Smooth muscle cell of the coronary artery (primary cell): ENCODE measurements around the gene CCL11. TPM values are rescaled to one million over a fixed set of nuclear protein-coding genes. Genes with fewer than 3 reads are reported as not detected.

Source experiments
- total RNA-seq: library from RNA; depleted of rRNA; stranded (reverse); fragments of >200 nt; gene quantifications from 2 replicates; pipeline ENCODE4 v1.2.3, GENCODE V29; 2014; ENCODE audit warnings: low replicate concordance

CCL11 gene
- total RNA-seq = 0.15 TPM in 1 of 2 replicates, not detected in the other

GRCh38 chr17:34285286-34285792 lies at the start of gene CCL11:
Gene CCL11 (plus strand): TSS chr17:34285742. CDS start chr17:34285809, 67 bp downstream.

GRCh38 chr17:34254651-34255380 lies 30.7 kb upstream of the CCL11 start, which contains the start of gene CCL2:
Gene CCL2 (plus strand): TSS chr17:34255285. CDS start chr17:34255350, 65 bp downstream.

DNA sequence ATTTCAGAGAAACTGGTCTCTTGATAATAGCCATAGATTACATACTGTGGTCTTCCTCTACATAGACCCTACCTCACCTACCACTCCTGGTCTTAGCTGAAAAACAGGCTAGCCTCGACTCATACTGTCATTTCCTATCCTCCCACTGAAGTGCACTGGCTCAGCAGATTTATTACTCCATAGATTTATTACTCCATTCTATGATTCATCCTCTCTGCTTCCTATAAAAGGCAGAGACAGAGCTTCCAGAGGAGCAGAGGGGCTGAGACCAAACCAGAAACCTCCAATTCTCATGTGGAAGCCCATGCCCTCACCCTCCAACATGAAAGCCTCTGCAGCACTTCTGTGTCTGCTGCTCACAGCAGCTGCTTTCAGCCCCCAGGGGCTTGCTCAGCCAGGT lies 15.6 kb upstream of the CCL11 start, which contains the start of gene CCL7:
CCL7 (plus strand) TSS at position 253 of the 400 bp plus-strand sequence; CDS start at position 323, 70 bp downstream.

DNA sequence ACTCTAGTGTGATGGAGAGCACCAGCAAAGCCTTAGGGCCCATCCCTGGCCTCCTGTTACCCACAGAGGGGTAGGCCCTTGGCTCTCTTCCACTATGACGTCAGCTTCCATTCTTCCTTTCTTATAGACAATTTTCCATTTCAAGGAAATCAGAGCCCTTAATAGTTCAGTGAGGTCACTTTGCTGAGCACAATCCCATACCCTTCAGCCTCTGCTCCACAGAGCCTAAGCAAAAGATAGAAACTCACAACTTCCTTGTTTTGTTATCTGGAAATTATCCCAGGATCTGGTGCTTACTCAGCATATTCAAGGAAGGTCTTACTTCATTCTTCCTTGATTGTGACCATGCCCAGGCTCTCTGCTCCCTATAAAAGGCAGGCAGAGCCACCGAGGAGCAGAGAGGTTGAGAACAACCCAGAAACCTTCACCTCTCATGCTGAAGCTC lies 33.5 kb downstream of the CCL11 start, which contains the start of gene CCL8:
CCL8 (plus strand) TSS at position 397 of the 445 bp plus-strand sequence. CDS start 67 bp downstream, outside the sequence.

Other genes with a start within 250 kb of the CCL11 start
- 17.9 and 393 TPM in 2 replicates for gene CCL2, start 30.5 kb upstream of the CCL11 start, total RNA-seq
- gene CCL7, start 15.5 kb upstream of the CCL11 start, total RNA-seq = 0.70 TPM in 1 of 2 replicates, not detected in the other
- 1.2 TPM in 1 of 2 replicates, not detected in the other for gene CCL8, start 33.7 kb downstream of the CCL11 start, total RNA-seq
- 2.0 TPM in 1 of 2 replicates, not detected in the other for gene CCL13, start 70.7 kb downstream of the CCL11 start, total RNA-seq
- not detected in 2 replicates for gene CCL1, start 77.5 kb downstream of the CCL11 start, total RNA-seq